Femur (tissue), 1 donor: ENCODE data around the gene DCTN5.

ENCODE experiments used
- DNase-seq: peaks from one replicate; pipeline ENCODE4 v3.0.0-alpha.2; 2017

Gene DCTN5

GRCh38 chr16:23666571-23667354 is 25.5 kb downstream of the DCTN5 start:
- no peak for DNase-seq

- DNase-seq, result no peak
Measured at GRCh38 chr16:23667355-23667659, 26.0 kb downstream of the DCTN5 start.

- DNase-seq, result no peak
Measured at GRCh38 chr16:23668225-23668624, 27.0 kb downstream of the DCTN5 start.

GRCh38 chr16:23668873-23669272 is 27.6 kb downstream of the DCTN5 start:
- DNase-seq, result no peak

GRCh38 chr16:23670137-23670776 is 29.0 kb downstream of the DCTN5 start:
- DNase-seq, result no peak

GRCh38 chr16:23673971-23674614 is 32.8 kb downstream of the DCTN5 start:
- no peak for DNase-seq

GRCh38 chr16:23676924-23677480 is 35.7 kb downstream of the DCTN5 start:
- DNase-seq, result no peak

- peak; percentile 91 for DNase-seq
Measured at GRCh38 chr16:23678430-23679273, 37.4 kb downstream of the DCTN5 start, which contains the start of gene PLK1. Gene PLK1 (plus strand): TSS chr16:23678889. CDS start chr16:23678933, 44 bp downstream.

GRCh38 chr16:23679274-23679985 is 38.2 kb downstream of the DCTN5 start:
- DNase-seq, result peak; percentile 35

GRCh38 chr16:23679986-23680336 is 38.7 kb downstream of the DCTN5 start:
- DNase-seq, result no peak

- no peak for DNase-seq
Measured at GRCh38 chr16:23682181-23682580, 40.9 kb downstream of the DCTN5 start.

- DNase-seq, result no peak
Measured at GRCh38 chr16:23683487-23683886, 42.2 kb downstream of the DCTN5 start.

- DNase-seq, result no peak
Measured at GRCh38 chr16:23687034-23687808, 46.0 kb downstream of the DCTN5 start.

- no peak for DNase-seq
Measured at GRCh38 chr16:23689442-23690187, 48.3 kb downstream of the DCTN5 start.

GRCh38 chr16:23690771-23691482 is 49.7 kb downstream of the DCTN5 start:
- no peak for DNase-seq

GRCh38 chr16:23691483-23692189 is 50.4 kb downstream of the DCTN5 start:
- no peak for DNase-seq

- DNase-seq, result no peak
Measured at GRCh38 chr16:23692190-23692837, 51.0 kb downstream of the DCTN5 start.

GRCh38 chr16:23694265-23694643 is 53.0 kb downstream of the DCTN5 start:
- DNase-seq, result no peak
